HCT116 (cell line): ENCODE measurements around the gene SPEF2. TPM values are rescaled to one million over a fixed set of nuclear protein-coding genes. Genes with fewer than 3 reads are reported as not detected.
A peak's percentile ranks its signal among the peaks of the same experiment; 100 is the strongest.

ENCODE experiments used
- ATAC-seq: fragments of 200-7000 bp; cut with Tn5 transposase; 2 replicates; pipeline ENCODE4 v1.9.1; 2020; ENCODE audit warnings: mild to moderate bottlenecking, moderate library complexity
- BruUV-seq: library from RNA; stranded (reverse); fragments of 400-500 nt; replicated peaks from 2 replicates; lab custom pipeline; 2021; lab: Mats Ljungman, UMichigan
- CTCF ChIA-PET: fragments of 300-600 bp; sonication (Branson Sonifier 250); formaldehyde crosslinking; loops from one replicate; lab custom pipeline; 2021; ENCODE audit warnings: antibody characterized with exemption; lab: Charles Lee
- POLR2A ChIA-PET: fragments of 300-600, 350-600 bp; sonication (Branson Sonifier 250); formaldehyde crosslinking; loops from one replicate; lab custom pipeline; 2021; ENCODE audit warnings: antibody characterized with exemption; lab: Charles Lee
- RAD21 ChIA-PET, 2 experiments: fragments of 300-600 bp; sonication (Branson Sonifier 250); formaldehyde crosslinking; loops; one replicate each; lab custom pipeline; 2023; ENCODE audit warnings: low total read pairs in 2 of 2; ENCODE audit not compliant: uncharacterized antibody in 2 of 2, unreplicated experiment in 2 of 2, low non-redundant PET in 1 of 2; lab: Charles Lee
- DNase-seq: peaks from one replicate; pipeline ENCODE4 v3.0.0-alpha.2; 2010; ENCODE audit warnings: low read depth, low spot score
- H2AFZ ChIP-seq: fragments of 200-600 bp; shearing (Covaris generic), sonication (generic); 2 replicates; pipeline ENCODE4 v1.6.1; 2017; ENCODE audit warnings: low read depth, mixed run types, mixed read lengths, antibody characterized with exemption, low read length; ENCODE audit not compliant: poor library complexity, severe bottlenecking
- H3K27ac ChIP-seq: 2 replicates; pipeline ENCODE4 v1.5.1; 2012; ENCODE audit warnings: low read depth, low read length
- H3K27me3 ChIP-seq: fragments of 200-600 bp; sonication (generic); 2 replicates; pipeline ENCODE4 v1.6.1; 2016; ENCODE audit warnings: mixed run types, low read length, mixed read lengths; ENCODE audit not compliant: insufficient read depth
- H3K36me3 ChIP-seq, 2 experiments: fragments of 200-500 bp in 1 of 2; fragments of 200-600 bp in 1 of 2; sonication (Bioruptor generic) in 1 of 2; sonication (generic) in 1 of 2; 2 replicates each; pipeline versions ENCODE4 v1.5.1 to v1.6.1; 2014 to 2016; ENCODE audit warnings: low read length in 2 of 2, inconsistent platforms in 1 of 2, mixed read lengths in 1 of 2, mixed run types in 1 of 2; ENCODE audit not compliant: insufficient read depth in 2 of 2, control insufficient read depth in 1 of 2
- H3K4me1 ChIP-seq, 2 experiments: fragments of 200-600 bp in 1 of 2; sonication (generic) in 1 of 2; 2 replicates each; pipeline versions ENCODE4 v1.5.1 to v1.6.1; 2012 to 2017; ENCODE audit warnings: low read length in 2 of 2, inconsistent platforms in 1 of 2, mild to moderate bottlenecking in 1 of 2, mixed read lengths in 1 of 2, mixed run types in 1 of 2, moderate library complexity in 1 of 2; ENCODE audit not compliant: insufficient read depth in 2 of 2, control insufficient read depth in 1 of 2
- H3K4me2 ChIP-seq: fragments of 200-600 bp; sonication (generic); 2 replicates; pipeline ENCODE4 v1.6.1; 2017; ENCODE audit warnings: mixed run types, low read length, mixed read lengths
- H3K4me3 ChIP-seq, 2 experiments: fragments of 200-600 bp in 1 of 2; sonication (generic) in 1 of 2; replicated peaks in 1 of 2; 2 replicates each; pipeline ENCODE4 v1.5.1; 2011 to 2016; ENCODE audit warnings: low read length in 2 of 2, control low read depth in 1 of 2, low read depth in 1 of 2, mild to moderate bottlenecking in 1 of 2, mixed read lengths in 1 of 2, mixed run types in 1 of 2
- H3K79me2 ChIP-seq: fragments of 200-600 bp; sonication (generic); 2 replicates; pipeline ENCODE4 v1.6.1; 2017; ENCODE audit warnings: mild to moderate bottlenecking, mixed run types, low read length, moderate library complexity, mixed read lengths; ENCODE audit not compliant: insufficient read depth
- H3K9ac ChIP-seq: fragments of 200-600 bp; sonication (generic); 2 replicates; pipeline ENCODE4 v1.6.1; 2016; ENCODE audit warnings: low read length, mixed read lengths
- H3K9me2 ChIP-seq: fragments of 200-600 bp; sonication (generic), shearing (Covaris generic); 2 replicates; pipeline ENCODE4 v1.6.1; 2017; ENCODE audit warnings: mixed run types, mild to moderate bottlenecking, moderate library complexity; ENCODE audit not compliant: insufficient read depth
- H3K9me3 ChIP-seq, 2 experiments: fragments of 200-500 bp in 1 of 2; fragments of 200-600 bp in 1 of 2; sonication (Bioruptor generic) in 1 of 2; sonication (generic) in 1 of 2; 2 replicates each; pipeline ENCODE4 v1.6.1; 2014 to 2017; ENCODE audit warnings: low read length in 2 of 2, mixed read lengths in 2 of 2, inconsistent platforms in 1 of 2, low read depth in 1 of 2, mild to moderate bottlenecking in 1 of 2, mixed run types in 1 of 2, moderate library complexity in 1 of 2; ENCODE audit not compliant: control insufficient read depth in 1 of 2, insufficient read depth in 1 of 2
- H4K20me1 ChIP-seq: fragments of 200-600 bp; sonication (generic), shearing (Covaris generic); 2 replicates; pipeline ENCODE4 v1.6.1; 2017; ENCODE audit warnings: mixed run types, mild to moderate bottlenecking, moderate library complexity; ENCODE audit not compliant: insufficient read depth
- CBX3 ChIP-seq: IDR thresholded peaks from 2 replicates; pipeline ENCODE4 v1.6.1; 2012; ENCODE audit warnings: low read depth
- CEBPB ChIP-seq: IDR thresholded peaks from 2 replicates; pipeline ENCODE4 v1.6.1; 2012; ENCODE audit warnings: low read depth
- CTCF ChIP-seq, 3 experiments: fragments of 200-600 bp in 1 of 3; sonication (generic) in 1 of 3; IDR thresholded peaks in 2 of 3; conservative IDR thresholded peaks in 1 of 3; 2 replicates each; pipeline ENCODE4 v1.5.1; 2012 to 2017; ENCODE audit warnings: low read depth in 2 of 3, low read length in 2 of 3, antibody characterized with exemption in 1 of 3, borderline replicate concordance in 1 of 3, control low read depth in 1 of 3, mild to moderate bottlenecking in 1 of 3, mixed read lengths in 1 of 3, mixed run types in 1 of 3, moderate library complexity in 1 of 3; ENCODE audit not compliant: insufficient read depth in 1 of 3
- ELF1 ChIP-seq: IDR thresholded peaks from 2 replicates; pipeline ENCODE4 v1.6.1; 2012; ENCODE audit warnings: low read depth, borderline replicate concordance
- EZH2 ChIP-seq: fragments of 200-600 bp; sonication (generic); IDR thresholded peaks from 2 replicates; pipeline ENCODE4 v1.6.1; 2017; ENCODE audit warnings: antibody characterized with exemption, mixed run types
- FOSL1 ChIP-seq: IDR thresholded peaks from 2 replicates; pipeline ENCODE4 v1.6.1; 2012; ENCODE audit warnings: low read depth
- JUND ChIP-seq: IDR thresholded peaks from 2 replicates; pipeline ENCODE4 v1.6.1; 2012
- MAX ChIP-seq: IDR thresholded peaks from 2 replicates; pipeline ENCODE4 v1.6.1; 2012
- POLR2AphosphoS5 ChIP-seq: IDR thresholded peaks from 2 replicates; pipeline ENCODE4 v1.6.1; 2011; ENCODE audit warnings: mild to moderate bottlenecking, low read depth, low read length, moderate library complexity
- RAD21 ChIP-seq: IDR thresholded peaks from 2 replicates; pipeline ENCODE4 v1.6.1; 2012; ENCODE audit warnings: low read depth, mild to moderate bottlenecking
- SP1 ChIP-seq: IDR thresholded peaks from 2 replicates; pipeline ENCODE4 v1.6.1; 2012; ENCODE audit warnings: low read depth
- SRF ChIP-seq: IDR thresholded peaks from 2 replicates; pipeline ENCODE4 v1.6.1; 2012; ENCODE audit warnings: low read depth
- TCF7L2 ChIP-seq: IDR thresholded peaks from 2 replicates; pipeline ENCODE4 v1.7.0; 2011; ENCODE audit warnings: borderline replicate concordance, inconsistent platforms; ENCODE audit not compliant: insufficient read depth, insufficient read length; ENCODE audit errors: extremely low read depth
- ZNF274 ChIP-seq: fragments of 200-500 bp; sonication (Bioruptor generic); IDR thresholded peaks from 2 replicates; pipeline ENCODE4 v1.6.1; 2014; ENCODE audit warnings: mild to moderate bottlenecking, low read depth, low read length, inconsistent platforms
- intact Hi-C: fragments of 100-400 bp; cut with micrococcal nuclease; formaldehyde crosslinking; loops from 2 replicates; pipeline ENCODE4 v1.10.0; 2022
- total RNA-seq: library from RNA; stranded (reverse); gene quantifications from one replicate; pipeline ENCODE4 v1.2.1, GENCODE V29; 2021; ENCODE audit not compliant: unreplicated experiment
- TF ChIP-seq, protein P1 (sequence below): IDR thresholded peaks from 2 replicates; pipeline ENCODE4 v1.6.1; 2012; ENCODE audit warnings: low read depth

The SPEF2 gene
- total RNA-seq, 1 experiment from 2014 or later, result 4.6 TPM

DNA sequence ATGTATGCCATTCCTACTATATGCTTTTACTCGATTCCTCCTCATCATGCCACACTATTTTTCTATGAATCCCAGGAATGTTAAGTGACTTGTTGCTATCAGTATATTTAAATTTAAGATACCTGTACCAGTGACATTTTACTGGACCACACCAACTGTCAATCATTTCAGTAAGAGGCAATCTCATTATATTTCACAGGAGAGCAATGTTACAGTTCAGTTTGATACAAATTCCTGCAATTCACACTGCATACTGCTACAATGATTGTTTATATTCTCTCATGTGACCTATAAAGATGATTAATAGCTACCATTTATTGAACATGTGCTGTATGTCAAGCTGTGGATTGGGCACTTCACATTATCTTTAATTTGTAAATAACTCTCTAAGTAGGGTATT, 30.0 kb downstream of the SPEF2 start (continued):
- TF ChIP-seq CTCF (IDR thresholded peaks at IDR 0.05 in 2 of 3, conservative IDR thresholded peaks at IDR 0.05 in 1 of 3; ENCODE audit: borderline replicate concordance in 1 of 3, insufficient read depth in 1 of 3, low read depth in 2 of 3, low read length in 2 of 3) (no peak), SRF (no peak)

- H3K79me2 ChIP-seq, result no peaks in the 10 kb centered on the region
- intact Hi-C loops, result loop anchor here (1.0 kb wide), 1 partner anchor 275 kb away; no protein-coding TSS in a partner anchor
- H2AFZ ChIP-seq, result no peak overlapping the region
- H3K9ac ChIP-seq, result no peak overlapping the region
- no peaks in the 10 kb centered on the region for H3K27me3 ChIP-seq
- peak; percentile 90 for ATAC-seq
- H3K4me3 ChIP-seq, result no peak overlapping the region
- H3K9me2 ChIP-seq, result no peaks in the 10 kb centered on the region
- TF ChIP-seq JUND (no peak), CBX3 (no peak), POLR2AphosphoS5 (no peak), CTCF (IDR thresholded peaks at IDR 0.05 in 2 of 3, conservative IDR thresholded peaks at IDR 0.05 in 1 of 3; ENCODE audit: borderline replicate concordance in 1 of 3, insufficient read depth in 1 of 3, low read depth in 2 of 3, low read length in 2 of 3) (peak; percentile 27 to 58 (median 56); a peak in 5 of 6 replicates), MAX (no peak), EZH2 (no peak), RAD21 (peak; percentile 38; the same call in 1 of the 2 replicates), TCF7L2 (no peak), CEBPB (no peak), SP1 (no peak), FOSL1 (no peak), ELF1 (no peak), ZNF274 (no peak), SRF (no peak)
- TF ChIP-seq, protein P1, sequence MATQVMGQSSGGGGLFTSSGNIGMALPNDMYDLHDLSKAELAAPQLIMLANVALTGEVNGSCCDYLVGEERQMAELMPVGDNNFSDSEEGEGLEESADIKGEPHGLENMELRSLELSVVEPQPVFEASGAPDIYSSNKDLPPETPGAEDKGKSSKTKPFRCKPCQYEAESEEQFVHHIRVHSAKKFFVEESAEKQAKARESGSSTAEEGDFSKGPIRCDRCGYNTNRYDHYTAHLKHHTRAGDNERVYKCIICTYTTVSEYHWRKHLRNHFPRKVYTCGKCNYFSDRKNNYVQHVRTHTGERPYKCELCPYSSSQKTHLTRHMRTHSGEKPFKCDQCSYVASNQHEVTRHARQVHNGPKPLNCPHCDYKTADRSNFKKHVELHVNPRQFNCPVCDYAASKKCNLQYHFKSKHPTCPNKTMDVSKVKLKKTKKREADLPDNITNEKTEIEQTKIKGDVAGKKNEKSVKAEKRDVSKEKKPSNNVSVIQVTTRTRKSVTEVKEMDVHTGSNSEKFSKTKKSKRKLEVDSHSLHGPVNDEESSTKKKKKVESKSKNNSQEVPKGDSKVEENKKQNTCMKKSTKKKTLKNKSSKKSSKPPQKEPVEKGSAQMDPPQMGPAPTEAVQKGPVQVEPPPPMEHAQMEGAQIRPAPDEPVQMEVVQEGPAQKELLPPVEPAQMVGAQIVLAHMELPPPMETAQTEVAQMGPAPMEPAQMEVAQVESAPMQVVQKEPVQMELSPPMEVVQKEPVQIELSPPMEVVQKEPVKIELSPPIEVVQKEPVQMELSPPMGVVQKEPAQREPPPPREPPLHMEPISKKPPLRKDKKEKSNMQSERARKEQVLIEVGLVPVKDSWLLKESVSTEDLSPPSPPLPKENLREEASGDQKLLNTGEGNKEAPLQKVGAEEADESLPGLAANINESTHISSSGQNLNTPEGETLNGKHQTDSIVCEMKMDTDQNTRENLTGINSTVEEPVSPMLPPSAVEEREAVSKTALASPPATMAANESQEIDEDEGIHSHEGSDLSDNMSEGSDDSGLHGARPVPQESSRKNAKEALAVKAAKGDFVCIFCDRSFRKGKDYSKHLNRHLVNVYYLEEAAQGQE, result no peak
- no peak overlapping the region for H3K27ac ChIP-seq
- no peaks in the 10 kb centered on the region for H3K36me3 ChIP-seq
- BruUV-seq, result no TSS peak
- ChIA-PET RAD21 (interaction anchor here in 1 of 2 experiments (0.7 kb wide), 1 partner anchor 274 kb away, joined by 3 read pairs; no protein-coding TSS in a partner anchor), CTCF (interaction anchor here (1.0 to 3.6 kb wide), 5 partner anchors 67 to 277 kb away, joined by 3 to 33 read pairs (median 3); no protein-coding TSS in a partner anchor), POLR2A (no interaction called here)
- no peaks in the 10 kb centered on the region for H3K9me3 ChIP-seq
- no peak overlapping the region for H3K4me2 ChIP-seq
- peak; percentile 24 for DNase-seq
- H3K4me1 ChIP-seq, result no peaks in the 10 kb centered on the region
- H4K20me1 ChIP-seq, result no peaks in the 10 kb centered on the region; the same call in 1 of the 2 replicates
Measured at GRCh38 chr5:35651002-35651756, 33.5 kb downstream of the SPEF2 start.
